IPS-18a (cell line): ENCODE results near the gene APOO.
"Not testable (repeated sequence)": the region's sequence is repeated elsewhere in the genome, so short reads cannot be mapped to it uniquely, and the experiment has no call there.

Experiments used
- H3K27ac ChIP-seq: one replicate; pipeline ENCODE4 v1.5.1; 2013; ENCODE audit warnings: low read length
- H3K27me3 ChIP-seq: one replicate; pipeline ENCODE4 v1.6.1; 2013; ENCODE audit warnings: mild to moderate bottlenecking, low read length; ENCODE audit not compliant: control insufficient read depth, insufficient read depth
- H3K36me3 ChIP-seq: one replicate; pipeline ENCODE4 v1.6.1; 2013; ENCODE audit warnings: low read depth, low read length; ENCODE audit not compliant: control insufficient read depth
- H3K4me1 ChIP-seq: one replicate; pipeline ENCODE4 v1.6.1; 2013; ENCODE audit warnings: low read depth, low read length; ENCODE audit not compliant: control insufficient read depth
- H3K4me3 ChIP-seq: one replicate; pipeline ENCODE4 v1.5.1; 2013; ENCODE audit warnings: low read length
- H3K9ac ChIP-seq: one replicate; pipeline ENCODE4 v1.6.1; 2013; ENCODE audit warnings: mild to moderate bottlenecking, low read length, moderate library complexity
- H3K9me3 ChIP-seq: one replicate; pipeline ENCODE4 v1.6.1; 2013; ENCODE audit warnings: low read depth, low read length; ENCODE audit not compliant: control insufficient read depth

Gene APOO

DNA sequence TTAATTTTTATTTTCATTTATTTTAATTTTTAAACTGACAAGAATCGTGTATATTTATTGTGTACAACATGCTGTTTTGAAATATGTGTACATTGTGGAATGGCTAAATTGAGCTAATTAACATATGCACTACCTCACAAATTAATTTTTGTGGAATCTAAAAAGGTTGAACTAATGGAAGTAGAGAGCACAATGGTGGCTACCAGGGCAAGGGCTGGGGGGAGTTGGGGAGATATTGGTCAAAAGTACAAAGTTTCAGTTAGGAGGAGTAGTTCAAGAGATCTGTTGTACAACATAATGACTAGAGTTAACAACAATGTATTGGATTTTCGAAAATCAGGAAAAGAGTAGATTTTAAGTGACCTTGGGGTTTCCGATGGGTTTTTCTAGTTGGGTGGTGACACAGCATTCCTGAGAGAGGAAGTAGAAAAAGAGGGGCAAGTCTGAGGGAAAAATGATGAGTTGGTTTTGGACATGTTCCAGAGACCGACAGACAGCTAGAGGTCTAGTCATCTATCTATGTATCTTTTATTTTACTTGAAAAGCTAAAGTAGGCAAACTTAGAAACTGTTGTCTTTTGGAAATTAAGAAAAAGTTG is 23.2 kb downstream of the APOO start:
- no peak overlapping the region for H3K4me3 ChIP-seq
- H3K4me1 ChIP-seq = peaks cover 16% of the 10 kb centered on the region
- H3K27ac ChIP-seq = no peak overlapping the region
- H3K9ac ChIP-seq = no peak overlapping the region
- H3K9me3 ChIP-seq = no peaks in the 10 kb centered on the region
- no peaks in the 10 kb centered on the region for H3K27me3 ChIP-seq
- H3K36me3 ChIP-seq = no peaks in the 10 kb centered on the region

DNA sequence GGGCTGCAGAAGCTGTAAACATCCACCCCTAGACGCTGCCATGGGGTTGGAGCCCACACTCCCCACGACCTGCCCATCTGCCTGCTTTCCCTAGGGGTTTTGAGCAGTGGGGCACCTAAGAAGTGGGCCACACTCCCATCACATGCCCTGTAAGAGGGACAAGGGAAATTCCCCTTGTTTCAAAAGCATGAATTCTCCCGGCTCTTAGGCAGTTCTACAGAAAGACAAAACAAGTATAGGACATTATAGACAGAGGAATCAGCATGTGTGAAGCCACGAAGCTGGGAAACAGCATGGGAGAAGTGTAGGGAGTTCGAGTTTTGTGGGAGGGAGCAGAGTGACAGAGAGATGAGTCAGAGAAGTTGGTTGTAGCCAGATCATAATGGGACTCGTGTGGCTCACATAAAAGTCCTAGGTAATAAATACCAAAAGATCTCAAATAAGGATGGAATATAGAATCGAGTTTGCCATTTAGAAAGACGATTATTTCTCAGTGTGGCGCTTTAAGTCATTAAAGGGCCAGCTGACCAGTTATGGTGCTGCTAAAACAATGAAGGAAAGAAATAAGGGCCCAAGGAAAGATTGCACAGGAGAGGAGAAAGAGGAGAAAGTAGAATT is 23.9 kb downstream of the APOO start:
- H3K27ac ChIP-seq = no peak overlapping the region

DNA sequence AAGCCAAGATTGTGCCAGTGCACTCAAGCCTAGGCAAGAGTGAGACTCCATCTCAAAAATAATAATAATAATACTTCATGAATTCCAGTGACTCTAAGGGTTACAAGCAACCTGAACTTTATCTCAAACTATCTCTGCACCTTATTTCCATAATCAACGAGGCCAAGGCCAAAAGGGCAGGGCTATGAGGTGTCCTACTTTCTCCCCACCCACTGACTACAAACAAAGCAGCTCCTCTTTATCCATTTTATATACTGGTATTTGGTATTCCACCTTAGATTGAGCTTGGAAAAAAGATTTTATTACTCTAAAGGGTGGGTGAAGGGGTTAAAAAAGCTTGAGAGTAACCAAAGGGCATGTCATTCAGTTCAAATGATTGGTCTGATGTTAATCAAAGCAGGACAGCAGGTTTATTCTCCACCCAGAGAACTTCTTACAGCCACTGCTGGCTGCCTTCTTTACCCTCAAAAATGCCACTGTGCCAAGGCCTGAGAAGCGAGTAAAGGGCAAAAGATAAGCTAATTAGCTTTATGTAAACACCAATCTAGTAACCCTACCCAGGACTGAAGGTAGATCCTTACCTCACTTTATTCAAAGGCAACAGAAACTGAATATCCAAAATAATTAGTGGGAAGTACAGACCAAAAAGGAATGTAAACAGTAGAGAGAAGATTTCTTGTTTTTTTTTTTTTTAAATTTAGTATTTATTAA is 28.2 kb downstream of the APOO start:
- Histone ChIP-seq H3K4me1 (peaks cover 9% of the 10 kb centered on the region), H3K27ac (no peak overlapping the region), H3K4me3 (no peak overlapping the region)

More for the DNA sequence above, 23.9 kb downstream of the APOO start:
- H3K4me3 ChIP-seq = peak overlapping the region; percentile 12
- H3K4me1 ChIP-seq = peaks cover 16% of the 10 kb centered on the region
- H3K9ac ChIP-seq = no peak overlapping the region
- H3K9me3 ChIP-seq = no peaks in the 10 kb centered on the region
- no peaks in the 10 kb centered on the region for H3K27me3 ChIP-seq
- no peaks in the 10 kb centered on the region for H3K36me3 ChIP-seq

DNA sequence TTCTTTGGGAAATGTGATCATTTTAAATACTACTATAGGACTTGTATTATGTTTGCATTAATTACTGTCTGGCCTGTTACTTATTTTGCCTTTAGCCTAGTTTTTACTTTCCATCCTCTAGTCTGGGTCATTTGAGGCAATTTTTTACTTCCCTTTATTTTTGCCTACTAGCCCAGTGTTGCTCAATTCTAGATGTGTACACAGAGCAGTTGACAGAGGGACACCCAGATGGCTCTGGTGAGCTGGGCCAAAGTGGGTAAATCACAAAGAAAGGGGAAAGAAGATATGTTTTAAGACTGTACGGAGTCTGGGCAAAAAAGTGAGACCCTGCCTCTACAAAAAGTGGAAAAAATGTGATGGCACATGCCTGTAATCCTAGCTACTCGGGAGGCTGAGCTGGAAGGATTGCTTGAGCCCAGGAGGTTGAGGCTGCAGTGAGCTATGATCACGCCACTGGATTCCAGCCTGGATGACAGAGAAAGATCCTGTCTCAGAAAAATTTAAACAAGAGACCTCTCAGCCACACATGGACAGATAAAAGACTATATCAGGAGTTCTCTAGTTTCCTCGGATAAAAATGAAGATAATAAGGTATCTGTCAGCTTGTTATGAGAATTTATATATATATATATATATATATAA is 35.7 kb downstream of the APOO start:
- peaks cover 6% of the 10 kb centered on the region for H3K36me3 ChIP-seq
- H3K27me3 ChIP-seq = no peaks in the 10 kb centered on the region
- no peak overlapping the region for H3K4me3 ChIP-seq
- H3K9me3 ChIP-seq = no peaks in the 10 kb centered on the region
- no peak overlapping the region for H3K27ac ChIP-seq
- no peak overlapping the region for H3K9ac ChIP-seq
- no peaks in the 10 kb centered on the region for H3K4me1 ChIP-seq

More for the DNA sequence above, 28.2 kb downstream of the APOO start:
- no peak overlapping the region for H3K9ac ChIP-seq
- H3K9me3 ChIP-seq = no peaks in the 10 kb centered on the region
- no peaks in the 10 kb centered on the region for H3K27me3 ChIP-seq
- no peaks in the 10 kb centered on the region for H3K36me3 ChIP-seq

GRCh38 chrX:23870041-23870440 is 37.7 kb downstream of the APOO start:
- peaks cover 13% of the 10 kb centered on the region for H3K36me3 ChIP-seq

GRCh38 chrX:23864742-23865326 is 42.9 kb downstream of the APOO start:
- no peak overlapping the region for H3K9ac ChIP-seq
- H3K36me3 ChIP-seq = peaks cover 10% of the 10 kb centered on the region
- no peak overlapping the region for H3K27ac ChIP-seq
- H3K27me3 ChIP-seq = no peaks in the 10 kb centered on the region
- H3K4me3 ChIP-seq = no peak overlapping the region
- H3K4me1 ChIP-seq = no peaks in the 10 kb centered on the region
- H3K9me3 ChIP-seq = no peaks in the 10 kb centered on the region

More at GRCh38 chrX:23870041-23870440, 37.7 kb downstream of the APOO start:
- no peak overlapping the region for H3K4me3 ChIP-seq
- H3K9me3 ChIP-seq = no peaks in the 10 kb centered on the region
- no peaks in the 10 kb centered on the region for H3K4me1 ChIP-seq
- H3K9ac ChIP-seq = no peak overlapping the region
- no peaks in the 10 kb centered on the region for H3K27me3 ChIP-seq
- no peak overlapping the region for H3K27ac ChIP-seq

- H3K4me1 ChIP-seq, H3K9me3 ChIP-seq, H3K27ac ChIP-seq, H3K9ac ChIP-seq, H3K27me3 ChIP-seq, H3K4me3 ChIP-seq: not testable (repeated sequence)
- peaks cover 28% of the 10 kb centered on the region for H3K36me3 ChIP-seq
These were observed 45.8 kb downstream of the APOO start for GRCh38 chrX:23861952-23862351.

DNA sequence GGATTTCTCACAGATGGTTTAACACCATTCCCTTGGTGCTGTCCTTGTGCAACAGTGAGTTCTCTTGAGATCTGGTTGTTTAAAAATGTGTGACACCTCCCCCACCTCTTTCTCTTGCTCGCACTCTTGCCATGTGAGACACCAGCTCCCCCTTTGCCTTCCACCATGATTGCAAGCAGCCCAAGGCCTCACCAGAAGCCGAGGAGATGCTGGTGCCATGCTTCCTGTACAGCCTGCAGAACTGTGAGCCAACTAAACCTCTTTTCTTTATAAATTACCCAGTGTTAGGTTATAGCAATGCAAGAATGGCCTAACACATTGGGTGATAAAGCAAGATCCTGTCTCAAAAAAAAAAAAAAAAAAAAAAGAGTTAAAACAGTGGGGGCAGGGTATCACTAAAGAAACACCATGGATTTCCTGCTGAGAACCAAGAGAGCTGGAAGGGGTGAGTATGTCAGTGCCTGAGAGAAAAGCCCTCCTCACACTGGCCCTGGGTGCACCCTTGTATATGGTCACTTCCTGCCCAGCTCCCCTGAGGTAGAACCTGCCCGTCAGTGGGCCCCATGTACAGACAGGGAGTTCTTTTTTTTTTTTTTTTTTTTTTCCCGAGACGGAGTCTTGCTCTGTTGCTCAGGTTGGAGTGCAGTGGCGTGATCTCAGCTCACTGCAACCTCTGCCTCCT is 46.4 kb downstream of the APOO start:
- H3K4me3 ChIP-seq = no peak overlapping the region
- H3K9ac ChIP-seq = no peak overlapping the region
- no peaks in the 10 kb centered on the region for H3K4me1 ChIP-seq
- peaks cover 28% of the 10 kb centered on the region for H3K36me3 ChIP-seq
- H3K9me3 ChIP-seq = no peaks in the 10 kb centered on the region
- H3K27me3 ChIP-seq = no peaks in the 10 kb centered on the region
- H3K27ac ChIP-seq = no peak overlapping the region

- H3K4me1 ChIP-seq, H3K27me3 ChIP-seq, H3K4me3 ChIP-seq, H3K9me3 ChIP-seq, H3K27ac ChIP-seq, H3K9ac ChIP-seq: not testable (repeated sequence)
- peaks cover 21% of the 10 kb centered on the region for H3K36me3 ChIP-seq
These were observed 48.5 kb downstream of the APOO start for GRCh38 chrX:23859238-23859637.

DNA sequence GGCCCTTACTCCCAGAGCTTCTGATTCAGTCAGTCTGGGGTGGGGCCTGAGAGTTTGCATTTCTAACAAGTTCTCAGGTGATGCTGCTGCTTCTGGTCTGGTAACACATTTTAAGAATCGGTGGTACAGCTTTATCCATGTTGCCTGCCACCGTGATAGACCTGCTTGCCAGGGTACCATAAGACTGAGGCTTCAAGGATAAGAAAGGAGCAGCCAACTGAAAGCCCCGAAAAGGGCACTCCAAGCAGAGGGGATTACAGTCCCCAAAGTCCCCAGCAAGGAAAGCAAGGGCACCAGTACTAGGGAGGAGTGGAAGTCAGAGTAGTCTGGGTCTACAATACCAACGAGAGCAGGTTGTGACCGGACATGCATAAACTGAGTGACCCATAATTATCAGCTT is 49.8 kb downstream of the APOO start:
- H3K27ac ChIP-seq = no peak overlapping the region
- H3K9me3 ChIP-seq = no peaks in the 10 kb centered on the region
- no peaks in the 10 kb centered on the region for H3K4me1 ChIP-seq
- H3K4me3 ChIP-seq = no peak overlapping the region
- H3K36me3 ChIP-seq = peaks cover 21% of the 10 kb centered on the region
- no peaks in the 10 kb centered on the region for H3K27me3 ChIP-seq
- no peak overlapping the region for H3K9ac ChIP-seq

DNA sequence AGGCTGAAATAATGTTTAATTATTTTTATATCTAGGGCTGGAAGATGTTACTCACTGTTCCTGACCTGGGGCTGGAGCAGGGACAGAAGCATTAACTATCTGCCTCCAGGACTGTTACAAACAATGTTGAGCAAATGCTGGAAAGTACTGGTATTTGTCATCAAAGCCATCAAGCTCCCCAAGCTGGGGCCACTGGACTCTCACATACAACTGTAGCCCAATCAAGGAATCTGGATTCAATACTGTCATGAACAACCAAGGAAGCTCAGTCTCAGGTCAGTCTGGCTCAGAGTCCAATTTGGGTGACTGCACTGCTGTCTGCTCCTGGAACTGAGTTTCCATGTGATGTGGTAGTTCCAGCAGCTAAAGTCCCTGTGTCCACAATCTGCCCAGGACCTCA is 50.4 kb downstream of the APOO start:
- Histone ChIP-seq H3K9me3 (no peaks in the 10 kb centered on the region), H3K4me1 (no peaks in the 10 kb centered on the region), H3K9ac (no peak overlapping the region), H3K27me3 (no peaks in the 10 kb centered on the region), H3K36me3 (peaks cover 21% of the 10 kb centered on the region), H3K4me3 (no peak overlapping the region), H3K27ac (no peak overlapping the region)
